G401.6 (cell line): ENCODE data around the gene PCDHA1.
A peak's percentile ranks its signal among the peaks of the same experiment; 100 is the strongest.
"Not testable (repeated sequence)": the region's sequence is repeated elsewhere in the genome, so short reads cannot be mapped to it uniquely, and the experiment has no call there.

ENCODE experiments used
- FAIRE-seq: peaks from 2 replicates; lab custom pipeline; 2012; peaks lifted over from hg19 to GRCh38; lab: Jason Lieb, UNC

The PCDHA1 gene

GRCh38 chr5:140785905-140786686, at the start of gene PCDHA1:
PCDHA1 (plus strand) TSS chr5:140786140.
- FAIRE-seq: no peak

GRCh38 chr5:140737486-140737885, 48.5 kb upstream of the PCDHA1 start:
- FAIRE-seq: no peak

DNA sequence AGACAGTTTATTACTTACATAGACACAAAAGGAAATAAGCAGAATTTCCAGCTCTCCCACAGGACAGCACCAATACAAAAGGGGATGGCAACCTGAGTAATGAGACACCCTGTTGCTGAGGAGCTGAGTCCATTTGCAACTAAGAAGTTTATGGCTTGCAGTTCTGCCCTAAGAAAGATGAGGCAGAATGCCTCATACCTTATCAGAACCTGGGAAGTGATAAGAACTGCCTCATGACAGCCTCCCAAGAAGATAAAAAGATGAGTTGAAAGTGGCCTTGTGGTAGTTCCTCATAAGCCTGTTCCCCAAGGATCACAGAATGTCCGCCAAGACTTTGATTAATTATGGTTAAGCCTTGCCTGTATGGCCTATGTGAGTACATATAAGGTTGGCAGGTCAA, 44.0 kb upstream of the PCDHA1 start:
- no peak for FAIRE-seq

GRCh38 chr5:140753561-140753960, 32.4 kb upstream of the PCDHA1 start:
- FAIRE-seq: no peak

GRCh38 chr5:140764177-140764973, 21.6 kb upstream of the PCDHA1 start:
- peak; percentile 47 for FAIRE-seq

- FAIRE-seq: no peak
These were observed 18.5 kb upstream of the PCDHA1 start for GRCh38 chr5:140767444-140767843.

DNA sequence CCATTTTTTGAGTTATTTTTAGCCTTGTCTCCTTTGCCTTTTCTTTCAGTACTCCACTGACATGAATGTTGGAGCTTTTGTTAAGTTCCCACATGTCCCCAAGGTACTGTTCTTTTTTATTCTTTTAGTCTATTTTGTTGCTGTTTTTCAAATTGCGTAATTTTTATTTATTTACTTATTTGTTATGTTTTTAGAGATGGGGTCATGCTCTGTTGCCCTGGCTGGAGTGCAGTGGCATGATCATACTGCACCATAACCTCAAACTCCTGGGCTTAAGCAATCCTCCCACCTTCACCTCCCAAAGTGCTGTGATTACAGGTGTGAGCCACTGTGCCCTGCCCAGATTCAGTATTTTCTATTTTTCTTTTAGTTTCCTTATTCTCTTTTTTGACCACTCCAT, 5.4 kb upstream of the PCDHA1 start:
- no peak for FAIRE-seq

DNA sequence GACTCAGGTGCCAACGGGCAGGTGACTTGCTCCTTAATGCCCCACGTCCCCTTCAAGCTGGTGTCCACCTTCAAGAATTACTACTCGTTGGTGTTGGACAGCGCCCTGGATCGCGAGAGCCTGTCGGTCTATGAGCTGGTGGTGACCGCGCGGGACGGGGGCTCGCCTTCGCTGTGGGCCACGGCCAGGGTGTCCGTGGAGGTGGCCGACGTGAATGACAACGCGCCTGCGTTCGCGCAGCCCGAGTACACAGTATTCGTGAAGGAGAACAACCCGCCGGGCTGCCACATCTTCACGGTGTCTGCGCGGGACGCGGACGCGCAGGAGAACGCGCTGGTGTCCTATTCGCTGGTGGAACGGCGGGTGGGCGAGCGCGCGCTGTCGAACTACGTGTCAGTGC, 1.5 kb downstream of the PCDHA1 start:
- FAIRE-seq: not testable (repeated sequence)

GRCh38 chr5:140787849-140788504, 2.0 kb downstream of the PCDHA1 start:
- not testable (repeated sequence) for FAIRE-seq

DNA sequence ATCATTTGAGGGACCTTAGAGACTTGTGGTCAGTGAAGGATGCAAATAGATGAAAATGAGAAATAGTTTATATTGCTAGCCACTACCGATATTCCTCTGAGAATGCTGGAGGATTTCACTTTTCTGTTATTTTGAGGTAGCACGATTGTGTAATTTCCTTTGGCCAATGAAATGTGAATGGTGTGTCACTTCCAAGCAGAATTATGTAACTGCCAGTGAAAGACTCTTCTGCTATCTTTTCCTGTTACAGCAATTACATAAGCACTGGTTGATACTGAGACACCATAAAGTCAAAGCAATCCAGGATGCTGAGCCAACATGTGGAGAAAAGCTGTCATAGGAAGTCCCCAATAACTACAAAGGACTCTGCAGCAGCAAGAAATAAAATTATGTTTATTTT, 5.1 kb downstream of the PCDHA1 start:
- FAIRE-seq: no peak

- FAIRE-seq: no peak
These were observed 8.8 kb downstream of the PCDHA1 start, which contains the start of gene PCDHA2 for GRCh38 chr5:140794595-140795258. PCDHA2 (plus strand) TSS chr5:140794852.

DNA sequence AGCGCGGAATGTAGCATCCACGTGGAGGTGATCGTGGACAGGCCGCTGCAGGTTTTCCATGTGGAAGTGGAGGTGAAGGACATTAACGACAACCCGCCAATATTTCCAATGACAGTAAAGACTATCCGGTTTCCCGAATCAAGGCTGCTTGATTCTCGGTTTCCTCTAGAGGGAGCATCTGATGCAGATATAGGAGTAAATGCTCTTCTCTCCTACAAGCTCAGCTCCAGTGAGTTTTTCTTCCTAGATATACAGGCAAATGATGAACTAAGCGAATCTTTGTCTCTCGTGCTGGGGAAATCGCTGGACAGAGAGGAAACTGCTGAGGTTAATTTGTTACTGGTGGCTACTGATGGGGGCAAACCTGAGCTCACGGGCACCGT, 9.3 kb downstream of the PCDHA1 start:
- no peak for FAIRE-seq

GRCh38 chr5:140796072-140796717, 10.3 kb downstream of the PCDHA1 start:
- FAIRE-seq: not testable (repeated sequence)

- FAIRE-seq: no peak
These were observed 10.8 kb downstream of the PCDHA1 start for GRCh38 chr5:140796718-140797095.

- FAIRE-seq: no peak
These were observed 15.0 kb downstream of the PCDHA1 start, which contains the start of gene PCDHA3 for GRCh38 chr5:140800816-140801493. PCDHA3 (plus strand) TSS chr5:140801057.

DNA sequence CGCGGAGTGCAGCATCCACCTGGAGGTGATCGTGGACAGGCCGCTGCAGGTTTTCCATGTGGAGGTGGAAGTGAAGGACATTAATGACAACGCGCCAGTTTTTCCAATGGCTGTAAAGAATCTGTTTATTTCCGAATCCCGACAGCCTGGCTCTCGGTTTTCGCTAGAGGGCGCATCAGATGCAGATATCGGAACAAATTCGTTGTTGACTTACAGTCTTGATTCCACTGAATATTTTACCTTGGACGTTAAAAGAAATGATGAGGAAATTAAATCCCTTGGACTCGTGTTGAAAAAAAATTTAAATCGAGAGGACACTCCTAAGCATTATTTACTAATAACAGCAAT, 15.5 kb downstream of the PCDHA1 start:
- no peak for FAIRE-seq

DNA sequence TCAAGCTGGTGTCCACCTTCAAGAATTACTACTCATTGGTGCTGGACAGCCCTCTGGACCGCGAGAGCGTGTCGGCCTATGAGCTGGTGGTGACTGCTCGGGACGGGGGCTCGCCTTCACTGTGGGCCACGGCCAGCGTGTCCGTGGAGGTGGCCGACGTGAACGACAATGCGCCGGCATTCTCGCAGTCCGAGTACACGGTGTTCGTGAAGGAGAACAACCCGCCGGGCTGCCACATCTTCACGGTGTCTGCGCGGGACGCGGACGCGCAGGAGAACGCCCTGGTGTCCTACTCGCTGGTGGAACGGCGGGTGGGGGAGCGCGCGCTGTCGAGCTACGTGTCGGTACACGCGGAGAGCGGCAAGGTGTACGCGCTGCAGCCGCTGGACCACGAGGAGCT, 16.4 kb downstream of the PCDHA1 start:
- FAIRE-seq: not testable (repeated sequence)

- no peak for FAIRE-seq
These were observed 16.9 kb downstream of the PCDHA1 start for GRCh38 chr5:140802781-140803271.

DNA sequence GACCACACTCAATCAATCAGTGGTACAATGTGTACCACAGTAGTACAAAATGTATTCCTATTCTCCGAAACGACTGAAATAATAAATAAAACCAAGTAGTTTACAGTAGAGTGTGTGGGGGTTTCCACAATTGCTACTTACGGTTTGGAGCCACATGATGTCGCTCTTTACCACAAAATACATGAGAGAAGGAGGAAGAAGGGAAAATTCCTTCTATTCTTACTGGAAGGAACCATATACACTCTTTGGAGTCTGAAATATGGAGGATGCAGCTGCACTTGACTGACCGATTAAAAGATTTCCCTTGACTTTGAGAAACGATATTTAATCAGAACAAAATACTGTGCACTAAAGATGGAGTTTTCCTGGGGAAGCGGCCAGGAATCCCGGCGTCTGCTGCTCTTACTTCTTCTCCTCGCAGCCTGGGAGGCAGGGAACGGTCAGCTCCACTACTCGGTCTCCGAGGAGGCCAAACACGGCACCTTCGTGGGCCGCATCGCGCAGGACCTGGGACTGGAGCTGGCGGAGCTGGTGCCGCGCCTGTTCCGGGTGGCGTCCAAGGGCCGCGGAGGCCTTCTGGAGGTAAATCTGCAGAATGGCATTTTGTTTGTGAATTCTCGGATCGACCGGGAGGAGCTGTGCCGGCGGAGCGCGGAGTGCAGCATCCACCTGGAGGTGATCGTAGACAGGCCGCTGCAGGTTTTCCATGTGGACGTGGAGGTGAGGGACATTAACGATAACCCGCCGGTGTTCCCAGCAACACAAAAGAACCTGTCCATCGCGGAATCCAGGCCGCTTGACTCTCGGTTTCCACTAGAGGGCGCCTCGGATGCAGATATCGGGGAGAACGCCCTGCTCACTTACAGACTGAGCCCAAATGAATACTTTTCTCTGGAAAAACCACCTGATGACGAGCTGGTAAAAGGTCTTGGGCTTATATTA, 21.2 kb downstream of the PCDHA1 start, which contains the start of gene PCDHA4:
Gene PCDHA4 (plus strand): TSS at position 235 of the 942 bp plus-strand sequence.
- peak; percentile 92 for FAIRE-seq
